Bronchial epithelial cell (primary cell): ENCODE results near the gene EDN2. TPM values are rescaled to one million over a fixed set of nuclear protein-coding genes. Genes with fewer than 3 reads are reported as not detected.

Experiments used
- DNase-seq: peaks from one replicate; pipeline ENCODE4 v3.0.0-alpha.2; 2010; ENCODE audit warnings: low read depth
- FAIRE-seq: peaks from 2 replicates; lab custom pipeline; 2011; peaks lifted over from hg19 to GRCh38; lab: Jason Lieb, UNC
- H3K27me3 ChIP-seq: 2 replicates; pipeline ENCODE4 v1.5.1; 2011; ENCODE audit warnings: low read length; ENCODE audit not compliant: control insufficient read depth, insufficient read depth
- H3K36me3 ChIP-seq: 2 replicates; pipeline ENCODE4 v1.5.1; 2011; ENCODE audit warnings: low read length; ENCODE audit not compliant: control insufficient read depth, insufficient read depth
- H3K4me3 ChIP-seq: 2 replicates; pipeline ENCODE4 v1.5.1; 2011; ENCODE audit warnings: mild to moderate bottlenecking, low read depth, low read length, control low read depth
- CTCF ChIP-seq: IDR thresholded peaks from 2 replicates; pipeline ENCODE4 v1.5.1; 2011; ENCODE audit warnings: mild to moderate bottlenecking, moderate library complexity, low read length, control low read depth, inconsistent platforms; ENCODE audit not compliant: insufficient read depth, severe bottlenecking
- total RNA-seq: library from RNA; depleted of rRNA; stranded (reverse); fragments of >200 nt; gene quantifications from 2 replicates; pipeline ENCODE4 v1.2.1, GENCODE V29; 2014

EDN2 gene
- total RNA-seq, 1 donor from 2014 or later = 1.6 TPM

DNA sequence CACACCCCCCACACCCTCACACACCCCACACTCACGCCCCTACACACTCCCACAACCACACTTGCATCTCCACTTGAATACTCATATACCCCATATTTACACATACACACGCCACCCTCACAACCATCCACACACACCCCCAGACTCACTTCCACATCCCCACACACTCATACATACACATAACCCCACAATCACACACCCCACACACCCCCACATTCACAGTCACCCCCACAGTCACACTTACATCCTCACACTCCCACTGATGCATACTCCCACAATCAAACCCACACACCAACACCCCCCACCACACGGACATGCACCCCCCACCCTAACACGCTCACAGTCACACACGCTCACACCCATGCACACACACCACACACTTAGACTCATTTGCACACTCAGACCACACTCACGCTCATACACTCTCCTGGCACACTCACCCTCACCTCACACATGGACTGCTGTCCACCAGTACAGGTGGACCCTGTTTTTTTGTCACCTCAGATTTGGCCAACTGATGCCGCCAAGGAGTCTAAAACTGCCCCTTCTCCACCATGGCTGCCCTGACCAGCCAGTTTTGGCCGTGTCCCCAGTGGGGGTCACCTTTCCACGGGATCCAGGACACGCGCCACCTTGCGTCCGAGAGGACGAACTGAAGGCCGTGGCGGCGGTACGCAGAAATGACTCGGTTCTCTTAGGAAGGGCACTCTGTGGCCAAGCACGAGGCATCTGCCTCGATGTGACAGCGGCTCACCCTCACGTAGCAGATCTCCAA lies 45.3 kb upstream of the EDN2 start:
- DNase-seq (no peak), FAIRE-seq (no peak)
- no peaks in the 10 kb centered on the region for H3K36me3 ChIP-seq
- H3K4me3 ChIP-seq = no peak overlapping the region
- peaks cover 2% of the 10 kb centered on the region for H3K27me3 ChIP-seq
- no peak for TF ChIP-seq CTCF

DNA sequence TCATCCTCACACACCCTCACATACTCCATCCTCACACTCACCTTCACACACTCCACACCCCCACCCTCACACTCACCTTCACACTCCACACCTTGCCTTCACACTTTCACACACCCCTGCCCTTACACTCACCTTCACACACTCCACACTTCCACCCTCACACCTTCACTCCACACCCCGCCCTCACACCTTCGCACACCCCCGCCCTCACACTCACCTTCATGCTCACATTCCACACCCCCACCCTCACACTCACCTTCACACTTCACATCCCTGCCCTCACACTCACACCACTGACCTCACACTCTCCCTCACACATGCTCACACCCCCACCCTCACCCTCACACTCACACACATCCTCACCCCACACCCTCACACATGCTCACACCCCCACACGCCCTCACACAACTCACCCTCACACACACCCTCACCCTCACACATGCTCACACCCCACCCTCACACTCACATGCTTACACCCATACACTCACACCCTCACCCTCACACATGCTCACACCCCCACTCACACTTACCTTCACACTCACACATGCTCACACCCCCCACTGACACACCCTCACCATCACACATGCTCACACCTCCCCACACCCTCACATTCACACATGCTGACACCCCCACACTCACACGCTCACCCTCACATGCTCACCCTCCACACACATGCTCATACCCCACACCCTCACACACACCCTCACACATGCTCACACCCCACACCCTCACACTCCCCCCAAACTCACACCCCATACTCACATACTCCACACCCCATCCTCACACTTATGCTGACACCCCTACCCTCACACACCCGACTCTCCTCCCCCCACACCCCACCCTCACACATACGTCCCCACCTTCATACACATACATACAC lies 44.5 kb upstream of the EDN2 start:
- Histone ChIP-seq H3K36me3 (no peaks in the 10 kb centered on the region), H3K27me3 (peaks cover 2% of the 10 kb centered on the region), H3K4me3 (no peak overlapping the region)
- FAIRE-seq (no peak), DNase-seq (no peak)
- TF ChIP-seq CTCF = no peak

DNA sequence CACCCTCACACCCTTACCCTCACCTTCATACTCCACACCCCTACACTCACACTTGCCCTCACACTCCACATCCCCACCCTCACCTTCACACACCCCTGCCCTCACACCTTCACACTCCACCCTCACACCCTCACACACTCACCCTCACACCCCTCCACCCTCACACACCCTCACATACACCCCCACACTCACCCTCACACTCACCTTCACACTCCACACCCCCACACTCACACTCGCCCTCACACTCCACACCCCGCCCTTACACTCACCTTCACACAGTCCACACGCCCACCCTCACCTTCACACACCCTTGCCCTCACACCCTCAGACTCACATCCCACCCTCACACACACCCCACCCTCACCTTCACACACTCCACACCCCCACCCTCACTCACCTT lies 43.6 kb upstream of the EDN2 start:
- TF ChIP-seq CTCF = no peak
- no peak for DNase-seq
- FAIRE-seq = no peak
- H3K4me3 ChIP-seq = no peak overlapping the region
- H3K36me3 ChIP-seq = no peaks in the 10 kb centered on the region
- peaks cover 2% of the 10 kb centered on the region for H3K27me3 ChIP-seq

GRCh38 chr1:41526956-41527561 lies 42.6 kb upstream of the EDN2 start:
- H3K4me3 ChIP-seq = no peak overlapping the region
- no peak for FAIRE-seq
- H3K27me3 ChIP-seq = peaks cover 2% of the 10 kb centered on the region
- no peak for DNase-seq
- H3K36me3 ChIP-seq = no peaks in the 10 kb centered on the region
- TF ChIP-seq CTCF = no peak

DNA sequence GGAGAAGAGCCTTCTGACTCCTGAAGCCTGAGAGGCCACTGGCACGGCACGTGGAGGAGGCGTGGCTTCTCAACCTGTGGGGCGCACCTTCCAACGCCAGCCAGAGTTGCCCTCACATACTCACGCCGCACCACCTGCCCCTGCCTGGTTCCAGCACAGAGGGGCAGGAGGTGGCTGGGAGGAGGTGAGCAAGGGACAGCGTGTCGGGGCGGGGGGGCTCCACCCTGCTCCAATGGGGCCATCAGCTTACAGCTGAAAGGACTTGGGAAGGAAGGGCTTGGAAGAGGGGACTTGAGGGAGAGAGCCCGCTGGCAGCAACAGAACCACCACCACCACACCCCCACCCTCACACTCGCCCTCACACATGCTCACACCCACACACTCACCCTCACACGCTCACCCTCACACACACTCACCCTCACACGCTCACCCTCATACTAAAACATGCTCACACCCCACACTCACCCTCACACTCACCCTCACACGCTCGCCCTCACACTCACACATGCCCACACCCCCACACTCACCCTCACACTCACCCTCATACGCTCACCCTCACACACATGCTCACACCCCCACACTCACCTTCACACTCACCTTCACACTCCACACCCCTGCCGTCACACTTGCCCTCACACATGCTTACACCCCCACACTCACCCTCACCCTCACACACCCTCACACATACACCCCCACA lies 41.6 kb upstream of the EDN2 start:
- FAIRE-seq (no peak), DNase-seq (no peak)
- Histone ChIP-seq H3K27me3 (peaks cover 2% of the 10 kb centered on the region), H3K4me3 (no peak overlapping the region), H3K36me3 (no peaks in the 10 kb centered on the region)
- no peak for TF ChIP-seq CTCF
